Measurements from ENCODE around the gene ABCB11.

GRCh38 chr2:168915441-168916330, 115.4 kb downstream of the ABCB11 start:
- TF ChIP-seq POLR2A (IDR thresholded peaks at IDR 0.05; ENCODE audit: low read depth, low read length) (no peak), RAD21 (IDR thresholded peaks at IDR 0.05; ENCODE audit: low read length) (no peak), SMC3 (IDR thresholded peaks at IDR 0.05; ENCODE audit: low read depth, low read length) (no peak), MAFK (IDR thresholded peaks at IDR 0.05; ENCODE audit: low read depth, low read length) (no peak), RFX5 (IDR thresholded peaks at IDR 0.05; ENCODE audit: low read depth, low read length) (no peak), BHLHE40 (IDR thresholded peaks at IDR 0.05; ENCODE audit: low read depth, low read length) (no peak), MXI1 (IDR thresholded peaks at IDR 0.05; ENCODE audit: borderline replicate concordance, low read depth, low read length) (no peak), CEBPB (IDR thresholded peaks at IDR 0.05; ENCODE audit: low read depth, low read length) (no peak), NFE2L2 (IDR thresholded peaks at IDR 0.05; ENCODE audit: low read depth, low read length) (no peak), FOS (IDR thresholded peaks at IDR 0.05; ENCODE audit: low read depth, low read length) (no peak)
- TF ChIP-seq, protein P1, sequence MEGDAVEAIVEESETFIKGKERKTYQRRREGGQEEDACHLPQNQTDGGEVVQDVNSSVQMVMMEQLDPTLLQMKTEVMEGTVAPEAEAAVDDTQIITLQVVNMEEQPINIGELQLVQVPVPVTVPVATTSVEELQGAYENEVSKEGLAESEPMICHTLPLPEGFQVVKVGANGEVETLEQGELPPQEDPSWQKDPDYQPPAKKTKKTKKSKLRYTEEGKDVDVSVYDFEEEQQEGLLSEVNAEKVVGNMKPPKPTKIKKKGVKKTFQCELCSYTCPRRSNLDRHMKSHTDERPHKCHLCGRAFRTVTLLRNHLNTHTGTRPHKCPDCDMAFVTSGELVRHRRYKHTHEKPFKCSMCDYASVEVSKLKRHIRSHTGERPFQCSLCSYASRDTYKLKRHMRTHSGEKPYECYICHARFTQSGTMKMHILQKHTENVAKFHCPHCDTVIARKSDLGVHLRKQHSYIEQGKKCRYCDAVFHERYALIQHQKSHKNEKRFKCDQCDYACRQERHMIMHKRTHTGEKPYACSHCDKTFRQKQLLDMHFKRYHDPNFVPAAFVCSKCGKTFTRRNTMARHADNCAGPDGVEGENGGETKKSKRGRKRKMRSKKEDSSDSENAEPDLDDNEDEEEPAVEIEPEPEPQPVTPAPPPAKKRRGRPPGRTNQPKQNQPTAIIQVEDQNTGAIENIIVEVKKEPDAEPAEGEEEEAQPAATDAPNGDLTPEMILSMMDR (conservative IDR thresholded peaks at IDR 0.05; ENCODE audit: low read depth, low read length), result no peak
- TF ChIP-seq, protein P2, sequence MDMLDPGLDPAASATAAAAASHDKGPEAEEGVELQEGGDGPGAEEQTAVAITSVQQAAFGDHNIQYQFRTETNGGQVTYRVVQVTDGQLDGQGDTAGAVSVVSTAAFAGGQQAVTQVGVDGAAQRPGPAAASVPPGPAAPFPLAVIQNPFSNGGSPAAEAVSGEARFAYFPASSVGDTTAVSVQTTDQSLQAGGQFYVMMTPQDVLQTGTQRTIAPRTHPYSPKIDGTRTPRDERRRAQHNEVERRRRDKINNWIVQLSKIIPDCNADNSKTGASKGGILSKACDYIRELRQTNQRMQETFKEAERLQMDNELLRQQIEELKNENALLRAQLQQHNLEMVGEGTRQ (IDR thresholded peaks at IDR 0.05; ENCODE audit: low read depth, low read length), result no peak
- TF ChIP-seq, protein P3, sequence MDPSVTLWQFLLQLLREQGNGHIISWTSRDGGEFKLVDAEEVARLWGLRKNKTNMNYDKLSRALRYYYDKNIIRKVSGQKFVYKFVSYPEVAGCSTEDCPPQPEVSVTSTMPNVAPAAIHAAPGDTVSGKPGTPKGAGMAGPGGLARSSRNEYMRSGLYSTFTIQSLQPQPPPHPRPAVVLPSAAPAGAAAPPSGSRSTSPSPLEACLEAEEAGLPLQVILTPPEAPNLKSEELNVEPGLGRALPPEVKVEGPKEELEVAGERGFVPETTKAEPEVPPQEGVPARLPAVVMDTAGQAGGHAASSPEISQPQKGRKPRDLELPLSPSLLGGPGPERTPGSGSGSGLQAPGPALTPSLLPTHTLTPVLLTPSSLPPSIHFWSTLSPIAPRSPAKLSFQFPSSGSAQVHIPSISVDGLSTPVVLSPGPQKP (IDR thresholded peaks at IDR 0.05; ENCODE audit: borderline replicate concordance, low read depth, low read length), result no peak

Data from IMR-90 (cell line).